Measurements from ENCODE around the gene DIAPH2. TPM values are rescaled to one million over a fixed set of nuclear protein-coding genes. Genes with fewer than 3 reads are reported as not detected.

Gene DIAPH2
- total and polyA plus RNA-seq, 9 donors, result 8.1 to 30.9 (median 24.2) TPM

DNA sequence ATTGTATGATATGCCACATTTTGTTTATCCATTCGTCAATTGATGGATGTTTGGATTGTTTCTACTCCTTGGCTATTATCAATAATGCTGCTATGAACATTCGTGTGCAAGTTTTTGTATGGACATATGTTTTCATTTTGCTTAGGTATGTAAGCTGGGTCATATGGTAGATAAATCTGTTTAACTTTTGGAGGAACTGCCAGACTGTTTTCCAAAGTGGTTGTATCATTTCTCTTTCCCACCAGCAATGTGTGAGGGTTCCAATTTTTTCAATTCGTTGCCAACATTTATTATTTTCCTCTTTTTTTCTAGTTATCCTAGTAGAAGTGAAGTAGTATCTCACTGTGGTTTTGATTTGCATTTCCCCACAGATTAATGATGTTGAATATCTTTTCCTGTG is 71.8 kb downstream of the DIAPH2 start:
- H3K27ac ChIP-seq, result no peak overlapping the region
- no peaks in the 10 kb centered on the region for H3K9me3 ChIP-seq
- intact Hi-C loops (cut with DNase I), result no loop called here
- no peak overlapping the region for H3K4me3 ChIP-seq
- DNase-seq, result no peak
- no peaks in the 10 kb centered on the region for H3K4me1 ChIP-seq (ENCODE audit: insufficient read depth)
- no peaks in the 10 kb centered on the region for H3K27me3 ChIP-seq
- 69 to 77% (median 76%) methylated on average over 3 of the region's 3 CpGs for WGBS, 3 donors
- H3K36me3 ChIP-seq, result no peaks in the 10 kb centered on the region
- TF ChIP-seq POLR2A (IDR thresholded peaks at IDR 0.05), result no peak
- TF ChIP-seq, protein P1, sequence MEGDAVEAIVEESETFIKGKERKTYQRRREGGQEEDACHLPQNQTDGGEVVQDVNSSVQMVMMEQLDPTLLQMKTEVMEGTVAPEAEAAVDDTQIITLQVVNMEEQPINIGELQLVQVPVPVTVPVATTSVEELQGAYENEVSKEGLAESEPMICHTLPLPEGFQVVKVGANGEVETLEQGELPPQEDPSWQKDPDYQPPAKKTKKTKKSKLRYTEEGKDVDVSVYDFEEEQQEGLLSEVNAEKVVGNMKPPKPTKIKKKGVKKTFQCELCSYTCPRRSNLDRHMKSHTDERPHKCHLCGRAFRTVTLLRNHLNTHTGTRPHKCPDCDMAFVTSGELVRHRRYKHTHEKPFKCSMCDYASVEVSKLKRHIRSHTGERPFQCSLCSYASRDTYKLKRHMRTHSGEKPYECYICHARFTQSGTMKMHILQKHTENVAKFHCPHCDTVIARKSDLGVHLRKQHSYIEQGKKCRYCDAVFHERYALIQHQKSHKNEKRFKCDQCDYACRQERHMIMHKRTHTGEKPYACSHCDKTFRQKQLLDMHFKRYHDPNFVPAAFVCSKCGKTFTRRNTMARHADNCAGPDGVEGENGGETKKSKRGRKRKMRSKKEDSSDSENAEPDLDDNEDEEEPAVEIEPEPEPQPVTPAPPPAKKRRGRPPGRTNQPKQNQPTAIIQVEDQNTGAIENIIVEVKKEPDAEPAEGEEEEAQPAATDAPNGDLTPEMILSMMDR (IDR thresholded peaks at IDR 0.05), result no peak
- no peak for TF ChIP-seq EP300 (IDR thresholded peaks at IDR 0.05)

DNA sequence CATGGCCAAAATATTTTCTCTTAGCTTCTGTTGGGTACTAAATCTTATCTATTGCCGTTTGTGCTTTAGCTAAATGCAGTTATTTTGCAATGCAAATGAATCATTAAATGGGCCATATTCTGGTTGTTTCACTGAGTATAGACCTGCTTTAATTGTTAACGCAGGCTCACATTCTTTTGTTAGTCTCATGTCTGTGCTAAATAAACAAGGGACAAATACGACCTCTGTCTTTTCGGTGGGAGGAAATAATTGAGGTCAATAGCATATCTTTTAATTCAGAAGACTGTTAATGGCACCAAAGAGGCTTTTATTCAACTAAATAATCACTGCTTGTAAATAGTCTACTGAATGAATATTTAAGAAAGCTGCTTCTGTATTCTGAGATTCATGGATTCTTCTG is 76.9 kb downstream of the DIAPH2 start:
- H3K4me3 ChIP-seq, result no peak overlapping the region
- no peaks in the 10 kb centered on the region for H3K27me3 ChIP-seq
- DNase-seq, result no peak
- no peak overlapping the region for H3K27ac ChIP-seq
- intact Hi-C loops (cut with DNase I), result no loop called here
- H3K36me3 ChIP-seq, result no peaks in the 10 kb centered on the region
- H3K4me1 ChIP-seq (ENCODE audit: insufficient read depth), result no peaks in the 10 kb centered on the region
- no peaks in the 10 kb centered on the region for H3K9me3 ChIP-seq
- TF ChIP-seq POLR2A (IDR thresholded peaks at IDR 0.05), result no peak
- TF ChIP-seq, protein P1 (IDR thresholded peaks at IDR 0.05), result no peak
- TF ChIP-seq EP300 (IDR thresholded peaks at IDR 0.05), result no peak
- WGBS, 3 donors, result 50 to 61% (median 58%) methylated on average over 4 of the region's 4 CpGs

DNA sequence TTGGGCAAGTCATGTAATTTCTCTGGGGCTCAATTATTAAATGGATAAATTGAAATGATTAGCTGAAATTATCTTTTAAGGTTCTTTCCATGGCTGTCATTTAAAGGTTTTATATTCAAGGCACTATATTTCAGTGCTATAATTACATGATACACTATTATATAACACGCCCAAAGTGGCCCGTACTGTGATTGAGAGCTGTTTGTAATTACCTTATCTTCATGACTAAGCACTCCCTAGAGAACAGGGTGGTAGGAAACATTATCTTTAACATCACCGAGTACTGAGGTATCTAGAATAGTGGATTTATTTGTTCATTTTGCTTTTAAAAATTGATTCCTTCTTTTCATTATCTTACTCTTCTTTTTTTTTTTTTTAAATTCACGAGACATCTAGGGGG is 79.0 kb downstream of the DIAPH2 start:
- whole genome bisulfite sequencing, 3 donors, result 69 to 73% (median 69%) methylated on average over 4 of the region's 4 CpGs
- no peaks in the 10 kb centered on the region for H3K27me3 ChIP-seq
- intact Hi-C loops (cut with DNase I), result no loop called here

DNA sequence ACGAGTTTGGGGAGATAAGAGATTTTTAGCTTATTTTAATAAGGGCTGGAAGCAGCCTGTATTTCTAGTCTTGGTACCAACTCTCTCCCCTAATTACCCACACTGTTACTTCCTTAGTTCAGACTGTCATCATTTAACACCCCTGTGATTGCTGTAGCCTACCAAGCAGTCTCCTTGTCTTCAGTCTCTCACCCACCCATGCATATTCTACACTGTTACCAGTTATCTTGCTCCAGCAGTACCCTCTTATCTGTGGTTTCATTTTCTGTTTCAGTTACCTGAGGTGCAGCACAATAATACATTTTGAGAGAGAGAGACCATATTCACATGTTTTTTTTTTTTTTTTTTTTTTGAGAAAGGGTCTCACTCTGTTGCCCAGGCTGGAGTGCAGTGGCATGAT is 80.2 kb downstream of the DIAPH2 start:
- 57 to 68% (median 57%) methylated on average over 1 of the region's 1 CpG for WGBS, 3 donors
- Histone ChIP-seq H3K4me1 (ENCODE audit: insufficient read depth) (no peaks in the 10 kb centered on the region), H3K4me3 (no peak overlapping the region), H3K36me3 (no peaks in the 10 kb centered on the region), H3K27me3 (no peaks in the 10 kb centered on the region), H3K27ac (no peak overlapping the region), H3K9me3 (no peaks in the 10 kb centered on the region)
- intact Hi-C loops (cut with DNase I), result no loop called here
- no peak for DNase-seq
- TF ChIP-seq EP300 (IDR thresholded peaks at IDR 0.05) (no peak), POLR2A (IDR thresholded peaks at IDR 0.05) (no peak)
- TF ChIP-seq, protein P1 (IDR thresholded peaks at IDR 0.05), result no peak

More for the DNA sequence above, 79.0 kb downstream of the DIAPH2 start:
- no peaks in the 10 kb centered on the region for H3K36me3 ChIP-seq
- TF ChIP-seq EP300 (IDR thresholded peaks at IDR 0.05) (no peak), POLR2A (IDR thresholded peaks at IDR 0.05) (no peak)
- TF ChIP-seq, protein P1 (IDR thresholded peaks at IDR 0.05), result no peak
- no peak overlapping the region for H3K4me3 ChIP-seq
- DNase-seq, result no peak
- no peaks in the 10 kb centered on the region for H3K9me3 ChIP-seq
- no peak overlapping the region for H3K27ac ChIP-seq
- H3K4me1 ChIP-seq (ENCODE audit: insufficient read depth), result no peaks in the 10 kb centered on the region
